Measurements from ENCODE around the gene ANKZF1. TPM values are rescaled to one million over a fixed set of nuclear protein-coding genes. Genes with fewer than 3 reads are reported as not detected.
A peak's percentile ranks its signal among the peaks of the same experiment; 100 is the strongest.

Gene ANKZF1
- total and polyA plus RNA-seq, 2 experiments from 2014 or later, result 37.5 to 41.6 TPM

- H4K20me1 ChIP-seq (ENCODE audit: insufficient read depth, poor library complexity, severe bottlenecking), result peaks cover 3% of the 10 kb centered on the region
- DNase-seq (ENCODE audit: low spot score), result no peak
- no peaks in the 10 kb centered on the region for H3K9me2 ChIP-seq (replicated peaks; ENCODE audit: insufficient read depth)
- no peaks in the 10 kb centered on the region for H3K36me3 ChIP-seq (replicated peaks; ENCODE audit: insufficient read depth, low read depth)
- TF ChIP-seq EZH2 (IDR thresholded peaks at IDR 0.05; ENCODE audit: borderline replicate concordance), result no peak
- TF ChIP-seq CTCF (IDR thresholded peaks at IDR 0.05; ENCODE audit: poor library complexity), result no peak
- no peak for TF ChIP-seq EZH2phosphoT487 (IDR thresholded peaks at IDR 0.05; ENCODE audit: low read depth, severe bottlenecking, unreplicated experiment)
- H3K27me3 ChIP-seq, result no peaks in the 10 kb centered on the region
- no peak overlapping the region for H3K4me2 ChIP-seq
- no peak overlapping the region for H2AFZ ChIP-seq
- peaks cover 20% of the 10 kb centered on the region for H3K4me1 ChIP-seq (ENCODE audit: insufficient read depth)
- H3K4me3 ChIP-seq, result no peak overlapping the region
- peaks cover 6% of the 10 kb centered on the region for H3K79me2 ChIP-seq
- H3K9me3 ChIP-seq (ENCODE audit: low read depth), result no peaks in the 10 kb centered on the region
- 81% methylated on average over 5 of the region's 5 CpGs for WGBS (ENCODE audit: low lambda C conversion rate, missing lambda C conversion rate)
- H3K27ac ChIP-seq, result no peak overlapping the region
Observed at GRCh38 chr2:219205165-219205538, 24.5 kb upstream of the ANKZF1 start.

GRCh38 chr2:219205981-219206327 is 23.7 kb upstream of the ANKZF1 start:
- TF ChIP-seq CTCF (IDR thresholded peaks at IDR 0.05; ENCODE audit: poor library complexity) (no peak), EZH2 (IDR thresholded peaks at IDR 0.05; ENCODE audit: borderline replicate concordance) (no peak)
- Histone ChIP-seq H3K4me2 (peak overlapping the region; percentile 82), H3K4me1 (ENCODE audit: insufficient read depth) (peaks cover 20% of the 10 kb centered on the region), H3K4me3 (peak overlapping the region; percentile 60), H3K27me3 (no peaks in the 10 kb centered on the region), H3K9me3 (ENCODE audit: low read depth) (no peaks in the 10 kb centered on the region), H3K27ac (peak overlapping the region; percentile 98), H3K36me3 (replicated peaks; ENCODE audit: insufficient read depth, low read depth) (no peaks in the 10 kb centered on the region), H3K9me2 (replicated peaks; ENCODE audit: insufficient read depth) (no peaks in the 10 kb centered on the region), H2AFZ (peak overlapping the region; percentile 92), H3K79me2 (peaks cover 6% of the 10 kb centered on the region), H4K20me1 (ENCODE audit: insufficient read depth, poor library complexity, severe bottlenecking) (peaks cover 3% of the 10 kb centered on the region)
- 28% methylated on average over 7 of the region's 7 CpGs for WGBS (ENCODE audit: low lambda C conversion rate, missing lambda C conversion rate)
- DNase-seq (ENCODE audit: low spot score), result no peak

GRCh38 chr2:219206328-219207133 is 23.1 kb upstream of the ANKZF1 start, which contains the start of gene ZFAND2B:
ZFAND2B (plus strand) TSS chr2:219206782; CDS start chr2:219206988, 206 bp downstream.
- Histone ChIP-seq H3K9me3 (ENCODE audit: low read depth) (no peaks in the 10 kb centered on the region), H3K27ac (peak within 1 kb of the TSS; percentile 98), H3K4me2 (peak within 1 kb of the TSS; percentile 82), H3K79me2 (peaks cover 6% of the 10 kb centered on the region), H3K4me3 (peak within 1 kb of the TSS; percentile 69), H2AFZ (peak within 1 kb of the TSS; percentile 92), H4K20me1 (ENCODE audit: insufficient read depth, poor library complexity, severe bottlenecking) (peaks cover 3% of the 10 kb centered on the region), H3K9me2 (replicated peaks; ENCODE audit: insufficient read depth) (no peaks in the 10 kb centered on the region), H3K36me3 (replicated peaks; ENCODE audit: insufficient read depth, low read depth) (no peaks in the 10 kb centered on the region), H3K4me1 (ENCODE audit: insufficient read depth) (peaks cover 20% of the 10 kb centered on the region), H3K27me3 (no peaks in the 10 kb centered on the region)
- TF ChIP-seq EZH2phosphoT487 (IDR thresholded peaks at IDR 0.05; ENCODE audit: low read depth, severe bottlenecking, unreplicated experiment) (no peak), CTCF (IDR thresholded peaks at IDR 0.05; ENCODE audit: poor library complexity) (peak; percentile 7), EZH2 (IDR thresholded peaks at IDR 0.05; ENCODE audit: borderline replicate concordance) (no peak)
- DNase-seq (ENCODE audit: low spot score), result peak; percentile 99
- WGBS (ENCODE audit: low lambda C conversion rate, missing lambda C conversion rate), result under 1% methylated on average over 39 of the region's 76 CpGs

Measured in hepatocyte (in vitro differentiated cells).